ENCODE measurements around the gene NUDT2.
"Not testable (repeated sequence)": the region's sequence is repeated elsewhere in the genome, so short reads cannot be mapped to it uniquely, and the experiment has no call there.

The NUDT2 gene

GRCh38 chr9:34328987-34329832, at the start of gene NUDT2, which contains the start of gene KIF24:
NUDT2 (plus strand) TSS chr9:34329569; CDS start chr9:34339040, 9,471 bp downstream.
KIF24 (minus strand) TSS chr9:34329268; CDS start chr9:34311346, 17,922 bp downstream.
- peak; percentile 100 for DNase-seq

DNA sequence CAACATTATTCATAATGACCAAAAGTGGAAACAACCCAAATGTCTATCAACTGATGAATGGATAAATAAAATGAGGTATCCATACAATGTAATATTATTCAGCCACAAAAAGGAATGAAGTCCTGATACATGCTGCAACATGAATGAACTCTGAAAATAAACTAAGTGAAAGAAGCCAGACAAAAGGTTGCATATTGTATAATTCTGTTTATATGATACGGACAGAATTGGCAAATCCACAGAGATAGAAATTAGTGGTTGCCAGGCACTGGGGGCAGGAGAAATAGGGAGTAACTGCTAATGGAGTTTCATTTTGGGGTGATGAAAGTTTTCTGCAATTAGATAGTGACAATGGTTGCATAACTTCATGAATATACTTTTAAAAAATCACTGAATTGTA, 47.3 kb upstream of the NUDT2 start:
- DNase-seq, result no peak

- no peak for DNase-seq
Measured at GRCh38 chr9:34289159-34289558, 40.2 kb upstream of the NUDT2 start.

GRCh38 chr9:34291023-34291422, 38.3 kb upstream of the NUDT2 start:
- DNase-seq, result no peak

- no peak for DNase-seq
Measured at GRCh38 chr9:34291423-34291822, 37.9 kb upstream of the NUDT2 start.

DNA sequence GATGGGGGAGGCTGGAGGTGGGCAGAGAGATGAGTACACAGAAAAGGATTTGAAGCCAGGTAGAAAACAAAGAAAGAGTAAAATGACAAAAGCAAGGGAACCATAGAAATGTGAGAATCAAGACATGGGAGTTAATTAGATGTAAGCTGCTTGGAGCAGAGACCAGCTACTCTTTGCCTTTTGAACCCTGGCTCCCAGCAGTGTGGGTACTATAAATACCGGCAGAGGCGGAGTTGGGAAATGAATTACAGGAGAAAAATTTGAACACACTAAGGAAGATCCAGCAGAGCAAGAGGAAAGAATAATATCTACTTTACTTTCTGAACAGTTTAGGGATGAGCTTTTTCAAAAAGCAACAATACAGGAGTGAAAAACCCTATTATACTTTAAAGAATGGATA, 36.8 kb upstream of the NUDT2 start:
- DNase-seq, result no peak

DNA sequence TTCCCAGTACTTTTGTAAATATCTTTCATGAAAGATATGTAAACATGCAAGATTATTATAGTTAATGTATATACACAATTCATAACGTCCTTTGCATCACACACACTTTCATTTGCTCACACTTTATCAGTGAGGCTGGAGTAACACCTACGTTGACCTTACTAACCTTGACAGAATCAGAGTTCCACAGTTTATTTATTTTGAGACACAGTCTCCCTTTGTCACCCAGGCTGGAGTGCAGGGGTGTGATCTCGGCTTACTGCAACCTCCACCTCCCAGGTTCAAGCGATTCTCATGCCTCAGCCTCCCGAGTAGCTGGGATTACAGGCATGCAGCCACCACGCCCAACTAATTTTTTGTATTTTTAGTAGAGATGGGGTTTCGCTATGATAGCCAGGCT, 28.3 kb upstream of the NUDT2 start:
- DNase-seq, result not testable (repeated sequence)

GRCh38 chr9:34308316-34308715, 21.1 kb upstream of the NUDT2 start:
- DNase-seq, result not testable (repeated sequence)

DNA sequence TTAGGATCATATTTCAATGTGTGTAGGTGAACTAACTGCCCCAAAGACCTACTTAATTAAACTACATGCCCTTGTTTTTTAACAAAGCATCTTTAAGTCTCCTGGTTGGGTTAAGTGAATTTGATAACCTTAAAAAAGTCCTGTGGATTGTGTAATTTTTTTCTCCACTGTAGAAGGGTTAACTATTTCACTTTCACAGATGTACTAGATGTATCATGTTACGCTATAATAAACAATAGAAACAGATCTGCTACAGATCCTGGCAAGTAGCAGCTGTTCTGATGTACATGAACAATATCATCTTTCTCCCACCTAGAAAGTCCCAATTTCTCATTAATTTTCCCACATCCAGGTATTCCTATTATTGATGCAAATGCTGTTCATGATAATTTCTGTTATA, 19.2 kb upstream of the NUDT2 start:
- DNase-seq, result no peak

- no peak for DNase-seq
Measured at GRCh38 chr9:34311499-34312185, 17.7 kb upstream of the NUDT2 start.

- DNase-seq, result no peak
Measured at GRCh38 chr9:34317436-34317835, 11.9 kb upstream of the NUDT2 start.

- DNase-seq, result no peak
Measured at GRCh38 chr9:34318163-34318790, 11.1 kb upstream of the NUDT2 start.

DNA sequence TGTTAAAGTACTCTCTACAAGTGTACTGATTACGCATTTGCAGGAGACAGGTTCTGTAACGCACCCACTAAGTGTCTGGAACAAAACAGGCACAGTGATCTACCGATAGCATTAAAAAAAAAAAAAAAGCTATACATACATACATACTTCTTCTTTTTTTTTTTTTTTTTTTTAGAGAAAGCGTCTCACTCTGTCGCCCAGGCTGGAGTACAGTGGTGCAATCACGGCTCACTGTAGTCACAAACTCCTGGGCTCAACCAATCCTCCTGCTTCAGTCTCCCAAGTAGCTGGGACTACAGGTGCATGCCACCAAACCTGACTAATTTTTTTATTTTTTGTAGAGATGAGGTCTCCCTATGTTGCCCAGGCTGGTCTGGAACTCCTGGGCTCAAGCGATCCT, 7.9 kb upstream of the NUDT2 start:
- no peak for DNase-seq

DNA sequence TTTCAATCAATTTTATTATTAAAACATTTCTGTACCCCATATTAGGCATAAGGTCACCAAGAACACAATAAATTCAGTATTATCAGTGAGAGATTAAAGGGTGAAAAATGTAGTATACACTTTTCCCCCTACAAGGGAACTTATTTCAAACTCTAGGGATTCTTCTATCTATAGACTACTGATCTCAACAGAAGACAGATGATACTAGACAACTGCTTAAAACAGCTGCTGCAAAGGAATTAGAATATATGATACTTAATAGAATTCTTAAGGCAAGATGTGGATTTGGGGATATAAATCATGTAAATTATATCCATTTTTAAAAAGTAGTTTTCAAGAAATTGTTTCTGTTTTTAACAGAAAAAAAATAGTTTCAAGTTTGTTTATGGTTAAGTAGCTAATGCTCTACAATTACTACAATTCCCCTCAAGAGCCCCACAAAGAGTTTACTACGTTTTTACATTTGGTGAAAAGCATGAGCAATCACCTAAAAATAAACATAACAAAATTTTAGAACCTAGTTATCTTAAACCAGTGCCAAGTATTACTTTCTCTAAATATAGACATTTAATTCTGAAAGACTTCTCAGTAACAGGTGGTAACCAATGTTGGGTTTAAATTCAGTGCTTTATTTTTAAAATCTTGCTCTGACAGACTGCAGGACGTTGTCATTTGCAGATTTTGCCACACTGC, 6.3 kb upstream of the NUDT2 start:
- no peak for DNase-seq

- DNase-seq, result no peak
Measured at GRCh38 chr9:34326690-34327089, 2.7 kb upstream of the NUDT2 start.

DNA sequence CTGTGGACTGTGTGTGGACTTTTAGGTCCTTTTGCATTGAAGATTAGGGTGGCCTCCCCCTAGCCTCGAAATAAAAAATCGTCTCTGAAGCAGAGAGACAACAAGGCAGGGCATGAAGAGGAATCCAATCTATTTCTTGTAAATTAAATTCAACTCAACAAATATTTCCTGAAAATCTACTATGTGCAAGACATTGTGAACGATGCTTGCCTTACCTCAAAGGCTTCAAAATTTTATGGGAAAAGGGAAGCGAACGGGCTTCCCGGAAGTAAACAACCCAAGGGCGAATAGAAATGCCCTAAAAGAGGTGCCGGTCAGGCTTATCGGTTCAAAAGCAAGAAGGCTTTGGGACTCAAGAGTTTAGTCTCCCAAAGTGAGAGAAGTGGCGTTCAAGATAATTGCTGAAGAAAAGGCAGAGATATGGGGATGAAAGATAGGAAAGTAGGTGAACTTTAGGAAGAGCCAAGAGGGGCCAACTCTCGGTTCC, 826 bp upstream of the NUDT2 start:
- DNase-seq, result no peak

DNA sequence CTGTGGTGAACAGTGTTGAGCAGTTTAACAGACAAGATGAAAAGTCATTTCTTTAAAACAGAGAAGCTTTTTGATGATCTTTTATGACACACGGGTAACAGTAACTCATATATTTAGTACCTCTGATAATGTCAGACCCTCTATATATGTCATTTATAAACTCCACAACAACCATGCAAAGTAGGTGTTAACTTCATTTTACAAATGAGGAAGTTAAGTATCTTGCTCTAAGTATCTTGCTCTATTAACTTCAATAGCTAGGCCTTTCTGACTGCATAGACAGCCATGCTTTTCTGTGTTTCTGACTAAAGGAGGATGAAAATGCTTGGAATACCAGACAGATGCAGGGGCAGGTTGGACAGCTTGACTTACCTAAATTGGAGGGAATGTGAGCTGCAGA, 1.8 kb downstream of the NUDT2 start:
- no peak for DNase-seq

DNA sequence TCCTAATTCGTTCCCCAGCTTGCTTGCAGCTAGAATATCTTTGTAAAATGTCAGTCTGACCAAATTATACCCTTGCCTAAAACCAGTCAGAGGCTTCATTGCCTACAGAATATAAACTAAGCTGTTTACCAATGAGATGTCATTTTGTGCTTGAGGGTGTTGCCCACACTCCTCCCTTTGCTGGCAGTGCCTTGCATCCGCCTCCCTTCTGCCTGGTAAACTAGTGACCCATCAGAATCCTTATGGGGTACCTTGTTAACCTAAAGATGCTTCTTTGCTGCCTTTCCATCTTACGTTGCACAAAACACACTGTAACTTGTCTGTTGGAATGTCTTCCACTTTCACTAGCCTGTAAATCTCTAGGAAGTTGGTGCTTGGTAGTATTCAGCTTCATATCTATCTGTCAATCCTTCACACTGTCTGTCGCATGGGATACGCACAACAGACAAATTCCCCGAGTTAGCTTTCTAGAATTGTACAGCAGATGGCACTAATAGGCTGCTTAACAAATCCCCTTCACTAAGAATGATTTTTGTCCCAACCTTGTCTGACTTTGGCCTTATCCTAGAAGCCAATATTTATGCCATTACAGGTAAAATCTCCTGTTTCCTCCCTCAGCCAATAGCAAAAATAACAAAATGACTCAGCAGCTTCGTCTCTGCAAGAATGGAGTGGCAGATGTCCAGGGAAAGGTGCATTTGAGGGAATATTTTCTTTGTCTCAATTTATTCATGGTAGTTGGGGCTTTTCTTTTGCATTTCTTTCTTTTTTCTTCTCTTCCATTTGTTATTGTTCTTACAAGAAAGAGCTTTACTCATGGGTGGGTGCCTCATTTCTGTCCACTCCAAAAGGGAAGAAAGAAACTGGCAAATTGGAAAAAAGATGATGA, 3.0 kb downstream of the NUDT2 start:
- peak; percentile 39 for DNase-seq

DNA sequence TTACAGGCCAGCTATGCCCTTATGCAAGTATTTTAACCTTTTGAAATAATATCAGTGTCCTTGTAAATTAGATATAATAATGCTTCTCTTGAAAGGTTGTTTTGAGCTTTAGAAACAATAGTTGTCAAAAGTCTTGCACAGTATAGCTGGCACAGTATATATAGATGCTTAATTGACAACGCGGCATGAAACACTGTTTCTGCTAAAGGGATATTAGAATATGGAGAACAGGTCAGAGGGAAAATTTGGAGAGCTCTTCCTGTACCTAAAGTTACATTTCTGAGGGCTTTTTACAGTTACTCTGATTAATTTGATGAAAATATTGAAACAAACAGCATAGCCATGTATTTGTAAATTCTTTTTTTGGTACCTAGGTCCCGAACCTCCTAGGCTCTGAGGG, 4.5 kb downstream of the NUDT2 start:
- no peak for DNase-seq

DNA sequence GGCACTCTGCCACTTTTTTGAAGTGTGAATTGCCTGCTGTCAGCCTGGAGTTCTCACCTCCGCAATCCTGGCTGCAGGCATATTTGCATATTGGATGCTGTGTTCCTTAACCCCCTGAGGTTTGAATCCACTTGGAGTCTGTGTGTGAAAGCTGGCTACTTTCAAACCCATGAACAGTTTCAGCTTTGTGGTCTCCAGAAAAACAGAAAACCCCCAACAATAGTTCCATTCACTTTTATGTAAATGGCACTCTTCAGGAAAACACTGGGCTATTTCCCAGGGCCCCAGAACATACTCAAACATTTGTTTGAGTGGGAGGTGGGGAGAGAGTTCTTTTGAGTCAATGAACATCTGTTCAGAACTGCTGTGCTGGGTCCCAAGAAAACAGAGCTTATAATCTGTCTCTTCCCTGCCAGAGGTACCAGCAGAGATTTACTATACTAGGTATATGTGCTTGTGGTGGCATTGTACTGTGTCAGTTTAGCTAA, 5.0 kb downstream of the NUDT2 start:
- no peak for DNase-seq

DNA sequence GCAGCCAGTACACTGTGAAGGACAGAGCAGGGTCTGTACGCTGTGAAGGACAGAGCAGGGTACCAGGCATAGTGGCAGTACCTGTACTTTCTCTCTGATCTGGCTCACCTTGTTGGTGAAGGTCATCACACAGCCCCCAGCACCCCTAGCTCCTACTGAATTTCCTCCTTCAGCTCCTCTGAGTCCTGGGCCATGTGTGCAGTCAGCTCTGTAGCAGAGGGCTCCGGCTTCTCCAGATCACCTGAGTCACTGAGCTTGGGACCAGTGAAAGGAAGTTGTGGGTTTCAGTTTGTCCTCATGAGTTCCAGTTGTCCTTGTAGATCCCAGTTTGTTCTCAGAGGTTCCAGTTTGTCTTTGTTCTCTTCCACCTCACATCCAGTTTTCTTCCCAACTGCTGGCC, 5.5 kb downstream of the NUDT2 start:
- no peak for DNase-seq

- DNase-seq, result no peak
Measured at GRCh38 chr9:34335376-34335775, 6.0 kb downstream of the NUDT2 start.
